H1 (cell line): ENCODE results near the gene RBM19. TPM values are rescaled to one million over a fixed set of nuclear protein-coding genes. Genes with fewer than 3 reads are reported as not detected.
A peak's percentile ranks its signal among the peaks of the same experiment; 100 is the strongest.

Experiments used
- CHD1 ChIP-seq: IDR thresholded peaks from 2 replicates; pipeline ENCODE4 v1.6.1; 2012; ENCODE audit warnings: low read depth, low read length, improper control_type of control experiment
- CHD2 ChIP-seq: IDR thresholded peaks from 2 replicates; pipeline ENCODE4 v1.6.1; 2012; ENCODE audit warnings: low read length, improper control_type of control experiment
- CREB1 ChIP-seq: IDR thresholded peaks from 2 replicates; pipeline ENCODE4 v1.6.1; 2012; ENCODE audit warnings: inconsistent platforms
- E2F6 ChIP-seq: IDR thresholded peaks from 2 replicates; pipeline ENCODE4 v1.6.1; 2012; ENCODE audit warnings: inconsistent platforms
- EGR1 ChIP-seq: IDR thresholded peaks from 2 replicates; pipeline ENCODE4 v1.6.1; 2011; ENCODE audit warnings: low read depth, low read length, borderline replicate concordance
- EP300 ChIP-seq, 2 experiments: IDR thresholded peaks; 1 replicate in 1 of 2; 2 replicates in 1 of 2; pipeline ENCODE4 v1.6.1; 2011 to 2012; ENCODE audit warnings: low read depth in 2 of 2, low read length in 2 of 2, mild to moderate bottlenecking in 2 of 2, borderline replicate concordance in 1 of 2, inconsistent platforms in 1 of 2, moderate library complexity in 1 of 2
- FOSL1 ChIP-seq: IDR thresholded peaks from 2 replicates; pipeline ENCODE4 v1.6.1; 2011; ENCODE audit warnings: mild to moderate bottlenecking, low read depth, low read length, moderate library complexity; ENCODE audit not compliant: insufficient read depth
- JUN ChIP-seq: IDR thresholded peaks from 2 replicates; pipeline ENCODE4 v1.6.1; 2011; ENCODE audit warnings: low read depth, mild to moderate bottlenecking, improper control_type of control experiment, low read length
- JUND ChIP-seq: IDR thresholded peaks from 2 replicates; pipeline ENCODE4 v1.6.1; 2011; ENCODE audit warnings: mild to moderate bottlenecking, improper control_type of control experiment, low read length
- NANOG ChIP-seq: IDR thresholded peaks from 2 replicates; pipeline ENCODE4 v1.6.1; 2011; ENCODE audit warnings: low read length, low read depth, mild to moderate bottlenecking, inconsistent platforms; ENCODE audit not compliant: insufficient read depth, poor library complexity, severe bottlenecking
- PHF8 ChIP-seq: fragments of 200-600 bp; sonication (generic); conservative IDR thresholded peaks from 2 replicates; pipeline ENCODE4 v1.7.1; 2012; ENCODE audit warnings: low read depth, mild to moderate bottlenecking, inconsistent platforms, low read length, moderate library complexity
- POLR2A ChIP-seq, 2 experiments: IDR thresholded peaks; 1 replicate in 1 of 2; 2 replicates in 1 of 2; pipeline ENCODE4 v1.6.1; 2011; ENCODE audit warnings: low read depth in 2 of 2, low read length in 2 of 2, mild to moderate bottlenecking in 2 of 2; ENCODE audit errors: control extremely low read depth in 1 of 2
- RBBP5 ChIP-seq: IDR thresholded peaks from 2 replicates; pipeline ENCODE4 v1.7.1; 2012; ENCODE audit warnings: low read depth, mild to moderate bottlenecking, inconsistent platforms, low read length, moderate library complexity, borderline replicate concordance
- RFX5 ChIP-seq: IDR thresholded peaks from 2 replicates; pipeline ENCODE4 v1.6.1; 2011; ENCODE audit warnings: low read depth, low read length, improper control_type of control experiment, borderline replicate concordance
- SAP30 ChIP-seq: fragments of 300-600 bp; sonication (generic); IDR thresholded peaks from 2 replicates; pipeline ENCODE4 v1.7.1; 2012; ENCODE audit warnings: low read length, moderate library complexity, mild to moderate bottlenecking, inconsistent platforms; ENCODE audit not compliant: insufficient read depth, insufficient replicate concordance
- SIN3A ChIP-seq, 2 experiments: IDR thresholded peaks in 1 of 2; conservative IDR thresholded peaks in 1 of 2; 2 replicates each; pipeline ENCODE4 v1.6.1; 2011 to 2012; ENCODE audit warnings: low read length in 2 of 2, improper control_type of control experiment in 1 of 2, low read depth in 1 of 2, mild to moderate bottlenecking in 1 of 2
- SP4 ChIP-seq: IDR thresholded peaks from 2 replicates; pipeline ENCODE4 v1.6.1; 2012; ENCODE audit warnings: low read length, inconsistent platforms
- SRF ChIP-seq: IDR thresholded peaks from 2 replicates; pipeline ENCODE4 v1.6.1; 2011; ENCODE audit warnings: mild to moderate bottlenecking, low read depth, low read length, moderate library complexity
- TAF1 ChIP-seq: IDR thresholded peaks from 2 replicates; pipeline ENCODE4 v1.6.1; 2011; ENCODE audit warnings: mild to moderate bottlenecking, low read depth, low read length
- TBP ChIP-seq: IDR thresholded peaks from 2 replicates; pipeline ENCODE4 v1.6.1; 2011; ENCODE audit warnings: low read depth, low read length, improper control_type of control experiment
- USF2 ChIP-seq: IDR thresholded peaks from 2 replicates; pipeline ENCODE4 v1.6.1; 2011; ENCODE audit warnings: low read length, improper control_type of control experiment
- ZNF274 ChIP-seq: IDR thresholded peaks from 2 replicates; pipeline ENCODE4 v1.7.0; 2012; ENCODE audit warnings: low read length, borderline replicate concordance; ENCODE audit errors: extremely low read depth
- polyA plus RNA-seq, 7 experiments: library from polyadenylated mRNA; depleted of rRNA in 3 of 7; stranded (reverse) in 5 of 7; unstranded in 2 of 7; fragments of >200 nt in 5 of 7; fragments of 200-250 nt in 2 of 7; gene quantifications; 1 replicate in 5 of 7; 2 replicates in 1 of 7; 4 replicates in 1 of 7; pipeline versions ENCODE4 v1.2.1 to v1.2.3, GENCODE V29; 2011 to 2013; ENCODE audit warnings: missing spikeins in 2 of 7, mixed read lengths in 2 of 7
- total RNA-seq: library from RNA; stranded (reverse); fragmentation: NEBNext Ultra II Directional; extraction: Animal tissue kit (Norgen Biotek cat#: 25700); gene quantifications from 2 replicates; pipeline ENCODE4 v1.2.1, GENCODE V29; 2021

Gene RBM19
- total and polyA plus RNA-seq, 2 of the 8 experiments (the other 6 are each of a cell fraction or from before 2014, with no cell fraction given): 23.4 to 61.9 TPM

- TF ChIP-seq FOSL1 (no peak), E2F6 (0 out of 2 replicates have a peak, but pooled peaks have one; percentile 49), SIN3A (conservative IDR thresholded peaks at IDR 0.05 in 1 of 2, IDR thresholded peaks at IDR 0.05 in 1 of 2; ENCODE audit: low read depth in 1 of 2, low read length in 2 of 2) (peak; percentile 92 to 98), RFX5 (no peak), JUN (no peak), CHD2 (no peak), SAP30 (peak; percentile 92), ZNF274 (no peak), TAF1 (peak; percentile 89), TBP (peak; percentile 70; the same call in 1 of the 2 replicates), CHD1 (no peak), CREB1 (peak; percentile 79), USF2 (peak; percentile 94), SRF (peak; percentile 35; the same call in 1 of the 2 replicates), PHF8 (peak; percentile 76), NANOG (no peak), SP4 (peak; percentile 87; the same call in 1 of the 2 replicates), EGR1 (no peak), POLR2A (IDR thresholded peaks at IDR 0.05; ENCODE audit: control extremely low read depth in 1 of 2, low read depth in 2 of 2, low read length in 2 of 2) (peak; percentile 75 to 77), EP300 (IDR thresholded peaks at IDR 0.05; ENCODE audit: borderline replicate concordance in 1 of 2, low read depth in 2 of 2, low read length in 2 of 2) (no peak), RBBP5 (peak; percentile 48; the same call in 1 of the 2 replicates), JUND (no peak)
Measured at GRCh38 chr12:113965951-113966797, at the start of gene RBM19 (continued).
